AG04450 (cell line): ENCODE data around the gene RNF148. TPM values are rescaled to one million over a fixed set of nuclear protein-coding genes. Genes with fewer than 3 reads are reported as not detected.

Source experiments
- CTCF ChIA-PET: fragments of 300-600, 350-600 bp; formaldehyde crosslinking; extraction: SDS; loops from one replicate; lab custom pipeline; 2022; ENCODE audit warnings: antibody characterized with exemption, inconsistent platforms; lab: Charles Lee
- POLR2A ChIA-PET: fragments of 350-600 bp; formaldehyde crosslinking; extraction: SDS; loops from one replicate; lab custom pipeline; 2021; ENCODE audit warnings: antibody characterized with exemption, inconsistent platforms; lab: Yijun Ruan, JAX
- DNase-seq: peaks from one replicate; pipeline ENCODE4 v3.0.0-alpha.2; 2011; ENCODE audit warnings: low read depth, low spot score
- H3K27ac ChIP-seq: one replicate; pipeline ENCODE4 v1.5.1; 2012; ENCODE audit warnings: low read depth, low read length, control low read depth
- H3K27me3 ChIP-seq: one replicate; pipeline ENCODE4 v1.6.0; 2012; ENCODE audit warnings: low read length; ENCODE audit not compliant: control insufficient read depth, insufficient read depth
- H3K4me3 ChIP-seq: 2 replicates; pipeline ENCODE4 v1.5.1; 2011; ENCODE audit warnings: mild to moderate bottlenecking, low read depth, low read length, control low read depth
- H3K9me3 ChIP-seq: 2 replicates; pipeline ENCODE4 v1.5.1; 2012; ENCODE audit warnings: low read length; ENCODE audit not compliant: control insufficient read depth, insufficient read depth
- polyA plus RNA-seq: library from polyadenylated mRNA; depleted of rRNA; stranded (reverse); fragments of >200 nt; gene quantifications from 2 replicates; pipeline ENCODE4 v1.2.3, GENCODE V29; 2011
- TF ChIP-seq, protein P1 (sequence below): IDR thresholded peaks from 2 replicates; pipeline ENCODE4 v1.5.1; 2011; ENCODE audit warnings: low read depth, low read length, control low read depth, inconsistent platforms

Gene RNF148
- polyA plus RNA-seq, 1 experiment, result not detected

DNA sequence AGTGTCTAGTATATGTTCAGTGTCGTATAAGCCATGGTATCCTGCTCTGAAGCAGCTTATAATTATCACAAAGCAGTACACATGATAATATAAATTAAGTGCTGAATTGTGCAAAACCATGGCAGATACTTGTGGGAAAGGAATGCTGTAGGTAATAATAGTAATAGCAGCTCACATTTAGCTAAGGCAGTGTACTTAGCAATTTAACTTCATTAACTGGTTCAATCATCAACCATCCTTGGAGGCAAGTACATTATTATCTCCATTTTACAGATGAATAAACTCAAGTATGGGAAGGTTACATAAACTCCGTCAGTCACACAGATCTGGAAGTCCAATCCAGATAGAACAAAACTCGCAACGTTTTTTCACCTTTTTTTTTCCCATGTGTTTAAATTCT is 21.6 kb upstream of the RNF148 start:
- TF ChIP-seq, protein P1, sequence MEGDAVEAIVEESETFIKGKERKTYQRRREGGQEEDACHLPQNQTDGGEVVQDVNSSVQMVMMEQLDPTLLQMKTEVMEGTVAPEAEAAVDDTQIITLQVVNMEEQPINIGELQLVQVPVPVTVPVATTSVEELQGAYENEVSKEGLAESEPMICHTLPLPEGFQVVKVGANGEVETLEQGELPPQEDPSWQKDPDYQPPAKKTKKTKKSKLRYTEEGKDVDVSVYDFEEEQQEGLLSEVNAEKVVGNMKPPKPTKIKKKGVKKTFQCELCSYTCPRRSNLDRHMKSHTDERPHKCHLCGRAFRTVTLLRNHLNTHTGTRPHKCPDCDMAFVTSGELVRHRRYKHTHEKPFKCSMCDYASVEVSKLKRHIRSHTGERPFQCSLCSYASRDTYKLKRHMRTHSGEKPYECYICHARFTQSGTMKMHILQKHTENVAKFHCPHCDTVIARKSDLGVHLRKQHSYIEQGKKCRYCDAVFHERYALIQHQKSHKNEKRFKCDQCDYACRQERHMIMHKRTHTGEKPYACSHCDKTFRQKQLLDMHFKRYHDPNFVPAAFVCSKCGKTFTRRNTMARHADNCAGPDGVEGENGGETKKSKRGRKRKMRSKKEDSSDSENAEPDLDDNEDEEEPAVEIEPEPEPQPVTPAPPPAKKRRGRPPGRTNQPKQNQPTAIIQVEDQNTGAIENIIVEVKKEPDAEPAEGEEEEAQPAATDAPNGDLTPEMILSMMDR, result no peak
- ChIA-PET POLR2A (interaction anchor here (0.5 kb wide), 1 partner anchor 59 kb away, joined by 3 read pairs; no protein-coding TSS in a partner anchor), CTCF (no interaction called here)
- Histone ChIP-seq H3K4me3 (no peak overlapping the region), H3K27me3 (no peaks in the 10 kb centered on the region), H3K9me3 (no peaks in the 10 kb centered on the region), H3K27ac (no peak overlapping the region)
- no peak for DNase-seq

DNA sequence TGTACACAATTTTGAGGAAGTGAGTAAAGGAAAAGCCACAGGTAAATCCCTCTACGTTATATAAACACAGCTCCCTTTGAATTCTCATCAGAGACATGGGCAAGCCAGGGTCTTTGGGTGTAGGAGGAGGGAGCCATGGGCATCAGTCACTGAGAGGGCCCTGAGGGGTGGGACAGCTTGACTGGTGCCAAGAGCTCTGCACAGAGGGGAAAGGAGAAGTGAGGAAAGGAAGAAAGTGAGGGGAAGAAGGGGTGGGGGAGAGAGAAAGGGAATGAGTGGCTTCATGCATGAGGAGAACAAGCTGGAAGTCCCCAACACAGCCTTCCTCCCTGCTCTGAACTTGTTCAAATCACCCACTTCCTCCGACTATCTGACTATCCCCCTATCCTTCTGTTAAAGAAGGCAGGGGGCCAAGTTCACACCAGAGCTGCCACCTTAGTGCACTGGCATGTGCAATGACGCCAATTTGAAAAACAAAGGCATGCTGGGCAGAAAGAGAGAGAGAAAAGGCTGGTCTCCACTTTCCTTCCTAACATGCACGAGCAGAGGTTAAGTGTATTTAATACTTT is 16.4 kb upstream of the RNF148 start:
- ChIA-PET CTCF (no interaction called here), POLR2A (no interaction called here)
- Histone ChIP-seq H3K27ac (no peak overlapping the region), H3K27me3 (no peaks in the 10 kb centered on the region), H3K9me3 (peaks cover 6% of the 10 kb centered on the region; the same call in 1 of the 2 replicates), H3K4me3 (no peak overlapping the region)
- TF ChIP-seq, protein P1, result no peak
- DNase-seq, result no peak

DNA sequence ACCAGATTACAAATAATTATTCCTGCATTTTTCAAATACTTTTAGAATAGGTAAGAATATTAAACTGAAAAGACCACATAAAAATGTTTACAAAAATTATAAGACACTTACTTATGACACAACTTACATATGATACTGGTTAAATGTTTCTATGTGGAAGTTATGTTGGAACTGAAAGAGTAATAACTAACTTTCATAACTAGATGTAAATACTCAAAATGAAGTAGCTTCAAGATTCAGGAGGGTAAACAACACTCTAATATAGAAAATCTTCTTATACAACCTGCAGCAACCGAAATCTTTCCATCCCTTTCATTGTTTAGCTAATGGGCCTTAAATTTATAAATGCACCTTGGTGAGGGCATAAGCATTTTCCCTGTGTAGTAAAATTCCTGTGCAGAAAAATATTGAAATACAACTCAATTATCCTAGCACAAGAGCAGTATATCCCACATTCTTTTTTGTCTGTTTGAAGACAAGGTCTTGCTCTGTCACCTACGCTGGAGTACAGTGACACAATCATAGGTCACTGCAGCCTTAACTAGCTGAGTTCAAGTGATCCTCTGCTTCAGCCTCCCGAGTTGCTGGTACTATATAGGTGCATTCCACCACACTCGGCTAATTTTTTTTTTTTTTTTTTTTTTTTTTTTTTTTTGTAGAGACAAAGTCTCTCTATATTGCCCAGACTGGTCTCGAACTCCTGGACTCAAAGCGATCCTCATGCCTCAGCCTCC is 14.8 kb upstream of the RNF148 start:
- peaks cover 6% of the 10 kb centered on the region; the same call in 1 of the 2 replicates for H3K9me3 ChIP-seq
- TF ChIP-seq, protein P1, result no peak
- no peak overlapping the region for H3K27ac ChIP-seq
- no peaks in the 10 kb centered on the region for H3K27me3 ChIP-seq
- H3K4me3 ChIP-seq, result no peak overlapping the region
- no peak for DNase-seq
- ChIA-PET POLR2A (no interaction called here), CTCF (no interaction called here)

DNA sequence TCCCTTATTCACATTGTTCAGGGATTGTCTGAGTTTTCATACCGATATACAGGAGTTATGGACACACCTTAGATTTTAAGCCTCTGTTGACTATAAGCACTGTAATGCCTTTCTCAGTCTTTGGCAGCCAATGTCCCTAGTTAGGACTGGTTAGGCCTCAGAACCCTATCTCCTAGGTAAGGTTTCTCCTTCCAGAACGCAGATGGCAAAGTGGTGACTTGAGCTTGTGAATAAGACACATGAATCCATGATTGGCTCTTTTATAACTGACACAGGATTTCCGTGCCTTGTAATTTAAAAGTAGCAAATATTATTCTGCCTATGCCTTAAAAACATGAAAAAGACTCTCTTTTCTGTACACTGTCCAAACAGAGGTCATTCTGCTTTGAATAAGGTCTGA is 12.5 kb upstream of the RNF148 start:
- no peak for DNase-seq
- peaks cover 6% of the 10 kb centered on the region; the same call in 1 of the 2 replicates for H3K9me3 ChIP-seq
- TF ChIP-seq, protein P1, result no peak
- CTCF ChIA-PET, result no interaction called here
- no peaks in the 10 kb centered on the region for H3K27me3 ChIP-seq
- no peak overlapping the region for H3K27ac ChIP-seq
- no peak overlapping the region for H3K4me3 ChIP-seq
- POLR2A ChIA-PET, result no interaction called here

DNA sequence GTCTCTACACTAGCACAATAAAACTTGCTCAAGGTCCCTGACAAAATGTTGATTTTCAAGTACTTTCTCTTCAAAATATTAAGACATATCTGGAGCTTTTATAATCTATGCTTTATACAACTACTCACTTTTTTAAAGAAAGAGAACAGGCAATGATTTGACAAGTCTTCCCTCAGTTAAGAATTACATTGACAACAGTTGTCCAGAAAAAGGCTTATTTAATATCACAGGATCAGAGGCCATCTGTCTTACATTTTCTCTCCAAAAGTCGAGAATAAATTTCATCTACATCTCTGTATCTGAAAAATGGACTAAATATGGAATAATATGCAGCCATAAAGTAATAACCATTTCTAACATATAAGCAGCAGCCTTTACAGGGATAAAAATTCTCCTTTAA is 8.2 kb upstream of the RNF148 start:
- no peak overlapping the region for H3K4me3 ChIP-seq
- H3K27ac ChIP-seq, result no peak overlapping the region
- no peaks in the 10 kb centered on the region for H3K9me3 ChIP-seq
- no peak for DNase-seq
- CTCF ChIA-PET, result no interaction called here
- H3K27me3 ChIP-seq, result no peaks in the 10 kb centered on the region
- TF ChIP-seq, protein P1, result no peak
- POLR2A ChIA-PET, result no interaction called here
